Large intestine (tissue), 3 donors: ENCODE data around the gene COL20A1. TPM values are rescaled to one million over a fixed set of nuclear protein-coding genes. Genes with fewer than 3 reads are reported as not detected.

Experiments
- DNase-seq, 2 donors: peaks; one replicate each; pipeline versions ENCODE4 v3.0.0 to v3.0.0-alpha.2; 2013
- H3K27ac ChIP-seq: one replicate; pipeline ENCODE4 v1.5.1; 2013; ENCODE audit warnings: low read length
- H3K27me3 ChIP-seq: 2 replicates; pipeline ENCODE4 v1.6.1; 2013; ENCODE audit warnings: low read length; ENCODE audit not compliant: control insufficient read depth, insufficient read depth
- H3K36me3 ChIP-seq: 2 replicates; pipeline ENCODE4 v1.6.1; 2013; ENCODE audit warnings: low read length; ENCODE audit not compliant: control insufficient read depth, insufficient read depth
- H3K4me1 ChIP-seq: one replicate; pipeline ENCODE4 v1.6.1; 2013; ENCODE audit warnings: low read length; ENCODE audit not compliant: control insufficient read depth, insufficient read depth
- H3K4me3 ChIP-seq: one replicate; pipeline ENCODE4 v1.5.1; 2013; ENCODE audit warnings: low read length
- H3K9me3 ChIP-seq: one replicate; pipeline ENCODE4 v1.6.1; 2013; ENCODE audit warnings: mild to moderate bottlenecking, low read depth, low read length, moderate library complexity; ENCODE audit not compliant: control insufficient read depth
- WGBS: methylation state at CpG from one replicate; pipeline ENCODE4 v1.1.5; 2013; ENCODE audit warnings: low lambda C conversion rate; ENCODE audit not compliant: insufficient coverage; 5-methylcytosine and 5-hydroxymethylcytosine counted together
- polyA plus RNA-seq: library from polyadenylated mRNA; unstranded; fragments of 120-200 nt; gene quantifications from one replicate; pipeline ENCODE4 v1.2.1, GENCODE V29; 2013

The COL20A1 gene
- polyA plus RNA-seq, 1 donor: 7.2 TPM

DNA sequence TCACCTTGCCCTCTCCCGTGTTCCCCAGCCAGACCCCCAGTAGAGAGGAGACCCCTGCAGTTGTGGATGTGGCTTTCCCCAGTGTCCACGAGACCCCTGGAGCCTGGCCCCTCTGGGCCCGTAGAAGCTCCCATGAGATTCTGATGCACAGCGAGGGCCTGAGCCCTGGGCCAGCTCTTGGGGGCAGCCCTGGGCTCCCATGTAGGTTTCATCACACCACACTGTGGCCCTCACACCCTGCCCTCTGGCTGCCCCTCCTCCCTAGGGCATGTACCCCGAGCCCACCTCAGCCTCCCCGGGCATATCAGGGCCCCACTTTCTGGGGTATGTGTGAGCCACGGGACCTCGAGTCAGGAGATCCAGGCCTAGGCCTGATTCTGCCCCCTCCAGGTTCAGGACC, 75.2 kb downstream of the COL20A1 start:
- peaks cover 1% of the 10 kb centered on the region for H3K27me3 ChIP-seq
- no peaks in the 10 kb centered on the region for H3K9me3 ChIP-seq
- H3K36me3 ChIP-seq: no peaks in the 10 kb centered on the region
- H3K4me1 ChIP-seq: peaks cover 6% of the 10 kb centered on the region
- no peak overlapping the region for H3K4me3 ChIP-seq
- H3K27ac ChIP-seq: no peak overlapping the region
- no peak for DNase-seq
- no CpG with 5 or more reads among the region's 8 CpGs for WGBS

GRCh38 chr20:63369024-63369530, 76.1 kb downstream of the COL20A1 start:
- Histone ChIP-seq H3K27ac (no peak overlapping the region), H3K27me3 (no peaks in the 10 kb centered on the region)
- WGBS: no CpG with 5 or more reads among the region's 10 CpGs

GRCh38 chr20:63369724-63370617, 77.0 kb downstream of the COL20A1 start:
- no peaks in the 10 kb centered on the region for H3K27me3 ChIP-seq
- no peak overlapping the region for H3K27ac ChIP-seq
- no peak overlapping the region for H3K4me3 ChIP-seq
- no peaks in the 10 kb centered on the region for H3K36me3 ChIP-seq
- peaks cover 22% of the 10 kb centered on the region for H3K4me1 ChIP-seq
- no peaks in the 10 kb centered on the region for H3K9me3 ChIP-seq
- WGBS: no CpG with 5 or more reads among the region's 24 CpGs
- no peak for DNase-seq

More at GRCh38 chr20:63369024-63369530, 76.1 kb downstream of the COL20A1 start:
- no peaks in the 10 kb centered on the region for H3K36me3 ChIP-seq
- DNase-seq: no peak
- no peaks in the 10 kb centered on the region for H3K9me3 ChIP-seq
- H3K4me1 ChIP-seq: peaks cover 14% of the 10 kb centered on the region
- no peak overlapping the region for H3K4me3 ChIP-seq

DNA sequence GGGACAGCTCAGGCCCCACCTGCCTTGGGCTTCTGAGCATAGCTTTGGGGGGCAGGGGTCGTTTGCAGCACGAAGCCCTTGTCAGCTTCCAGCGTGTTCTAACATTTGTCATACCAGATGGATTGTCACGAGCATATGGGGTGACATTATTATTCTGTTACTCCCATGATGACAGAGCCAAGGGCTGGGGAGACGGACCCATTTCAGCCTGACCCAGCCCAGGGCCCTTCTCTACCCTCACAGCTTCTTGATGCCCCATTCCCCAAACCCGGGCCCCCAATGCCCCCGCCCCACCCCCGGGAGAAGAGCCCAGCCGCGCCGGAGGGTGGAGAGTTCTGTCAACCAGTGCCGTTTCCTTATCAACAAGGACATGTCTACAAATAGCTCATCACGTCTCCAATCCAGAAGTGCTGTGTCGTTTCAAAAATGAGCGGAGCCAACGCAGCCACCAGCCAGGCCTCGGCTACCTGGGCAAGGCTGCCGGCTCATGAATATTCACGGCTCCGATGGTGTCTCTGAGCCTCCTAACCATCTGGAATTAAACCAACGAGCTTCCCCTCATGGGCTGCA, 77.7 kb downstream of the COL20A1 start:
- Histone ChIP-seq H3K27ac (no peak overlapping the region), H3K4me3 (no peak overlapping the region), H3K4me1 (peaks cover 25% of the 10 kb centered on the region), H3K27me3 (no peaks in the 10 kb centered on the region), H3K36me3 (no peaks in the 10 kb centered on the region), H3K9me3 (no peaks in the 10 kb centered on the region)
- DNase-seq: peak in 1 of 2 donors; percentile 27
- no CpG with 5 or more reads among the region's 21 CpGs for WGBS

GRCh38 chr20:63371291-63371865, 78.4 kb downstream of the COL20A1 start:
- H3K9me3 ChIP-seq: no peaks in the 10 kb centered on the region
- peaks cover 25% of the 10 kb centered on the region for H3K4me1 ChIP-seq
- H3K36me3 ChIP-seq: no peaks in the 10 kb centered on the region
- H3K27ac ChIP-seq: no peak overlapping the region
- no CpG with 5 or more reads among the region's 28 CpGs for WGBS
- no peaks in the 10 kb centered on the region for H3K27me3 ChIP-seq
- no peak overlapping the region for H3K4me3 ChIP-seq
- DNase-seq: no peak

DNA sequence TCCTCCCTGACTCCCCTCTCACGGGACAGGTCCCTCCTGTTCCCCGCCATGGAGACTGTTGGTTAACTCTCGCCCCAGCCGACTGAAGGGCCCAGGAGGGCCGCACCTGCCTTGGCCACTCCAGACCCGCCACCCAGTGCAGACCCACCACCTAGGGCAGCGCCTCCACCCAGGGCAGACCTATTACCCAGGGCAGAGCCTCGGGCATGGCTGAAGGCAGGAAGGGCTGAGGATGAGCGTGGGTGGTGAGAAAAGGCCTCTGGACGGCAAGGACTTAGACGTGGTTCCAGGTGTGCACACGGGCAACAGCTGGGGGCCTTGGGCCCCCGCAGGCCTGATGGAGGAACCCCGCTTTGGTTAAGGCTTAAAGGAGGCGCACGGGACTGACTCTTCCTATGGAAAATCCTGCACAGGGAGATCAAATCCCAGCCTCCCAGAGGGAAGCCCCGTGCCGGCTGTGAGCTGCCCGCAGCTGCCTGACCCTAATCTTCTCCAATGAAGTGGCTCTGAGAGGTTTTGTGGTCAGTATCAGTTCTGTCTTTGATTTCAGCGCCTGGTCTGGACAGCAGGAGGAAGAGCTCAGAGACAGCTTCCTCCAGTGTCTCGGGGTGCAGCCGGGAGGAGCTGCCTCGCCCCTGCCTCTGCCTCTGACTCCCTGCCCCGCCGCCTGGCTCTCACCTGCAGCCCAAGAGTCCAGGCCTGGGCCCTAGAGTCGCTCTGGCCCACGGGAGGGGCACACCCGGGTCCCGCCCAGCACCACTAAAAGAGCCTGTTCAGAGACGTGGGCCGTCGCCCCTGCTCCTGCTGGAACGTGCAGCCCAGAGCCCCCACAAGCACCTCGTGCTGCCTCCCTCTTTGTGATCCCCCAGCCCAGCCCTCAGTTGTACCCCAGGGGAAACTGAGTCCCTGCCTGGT, 80.2 kb downstream of the COL20A1 start:
- H3K4me3 ChIP-seq: no peak overlapping the region
- no peaks in the 10 kb centered on the region for H3K9me3 ChIP-seq
- DNase-seq: no peak
- no peak overlapping the region for H3K27ac ChIP-seq
- peaks cover 12% of the 10 kb centered on the region for H3K27me3 ChIP-seq
- no peaks in the 10 kb centered on the region for H3K36me3 ChIP-seq
- peaks cover 41% of the 10 kb centered on the region for H3K4me1 ChIP-seq
- no CpG with 5 or more reads among the region's 34 CpGs for WGBS

DNA sequence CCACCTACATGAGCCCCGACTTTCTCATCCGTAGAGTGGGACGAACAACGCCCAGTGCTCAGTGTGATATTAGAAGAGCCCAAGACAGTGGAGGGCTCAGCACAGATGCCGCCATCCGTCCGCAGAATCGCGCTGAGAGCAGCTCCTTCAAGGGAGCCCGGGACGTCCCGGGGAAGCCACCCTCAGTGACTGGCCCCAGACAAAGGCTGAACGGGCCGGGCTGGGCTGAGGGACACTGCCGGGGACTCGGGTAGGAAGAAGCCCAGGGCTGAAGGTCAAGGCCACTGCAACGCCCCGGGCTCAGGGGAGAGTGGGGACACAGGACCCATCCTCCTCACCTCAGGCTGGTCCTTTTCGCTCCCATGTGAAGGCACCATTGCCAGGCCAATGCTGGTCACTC, 81.0 kb downstream of the COL20A1 start:
- H3K27ac ChIP-seq: no peak overlapping the region
- no CpG with 5 or more reads among the region's 19 CpGs for WGBS
- peaks cover 41% of the 10 kb centered on the region for H3K4me1 ChIP-seq
- peaks cover 17% of the 10 kb centered on the region for H3K27me3 ChIP-seq
- H3K36me3 ChIP-seq: no peaks in the 10 kb centered on the region
- no peak overlapping the region for H3K4me3 ChIP-seq
- no peaks in the 10 kb centered on the region for H3K9me3 ChIP-seq
- DNase-seq: no peak

DNA sequence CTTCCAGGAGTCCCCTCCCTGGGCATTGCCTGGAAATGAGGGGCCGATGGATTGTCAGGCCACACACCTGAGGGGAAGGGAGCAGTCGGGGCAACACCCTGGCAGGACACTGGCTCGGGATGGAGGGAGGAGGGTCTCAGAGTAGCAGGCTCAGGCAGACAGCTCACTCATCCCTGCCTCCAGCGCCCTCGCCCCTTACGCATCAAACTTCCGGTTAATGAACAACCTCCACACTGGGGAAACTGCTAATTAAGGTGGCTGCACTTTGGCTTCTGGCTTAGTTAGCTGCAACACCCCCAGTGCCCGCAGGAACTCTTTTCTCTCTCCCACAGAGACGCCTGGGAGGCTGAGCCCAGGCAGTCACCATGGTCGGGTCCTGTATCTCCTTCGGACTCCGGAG, 81.5 kb downstream of the COL20A1 start:
- WGBS: no CpG with 5 or more reads among the region's 12 CpGs
- H3K36me3 ChIP-seq: no peaks in the 10 kb centered on the region
- no peaks in the 10 kb centered on the region for H3K9me3 ChIP-seq
- H3K4me3 ChIP-seq: no peak overlapping the region
- H3K27ac ChIP-seq: no peak overlapping the region
- H3K4me1 ChIP-seq: peaks cover 41% of the 10 kb centered on the region
- peaks cover 17% of the 10 kb centered on the region for H3K27me3 ChIP-seq
- DNase-seq: peak; percentile 65 to 82

DNA sequence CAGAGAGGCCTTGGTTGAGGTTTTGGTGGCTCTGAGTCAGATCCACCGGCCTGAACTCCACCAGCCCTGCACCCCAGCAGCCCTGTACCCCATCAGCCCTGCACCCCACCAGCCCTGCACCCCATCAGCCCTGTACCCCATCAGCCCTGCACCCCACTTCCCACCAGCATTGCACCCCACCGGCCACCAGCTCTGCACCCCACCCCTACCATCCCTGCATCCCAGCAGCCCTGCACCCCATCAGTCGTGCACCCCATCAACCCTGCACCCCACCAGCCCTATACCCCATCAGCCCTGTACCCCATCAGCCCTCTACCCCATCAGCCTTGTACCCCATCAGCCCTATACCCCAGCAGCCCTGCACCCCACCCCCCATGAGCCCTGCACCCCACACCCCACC, 82.5 kb downstream of the COL20A1 start:
- Histone ChIP-seq H3K9me3 (no peaks in the 10 kb centered on the region), H3K27ac (no peak overlapping the region), H3K4me1 (peaks cover 37% of the 10 kb centered on the region), H3K27me3 (peaks cover 17% of the 10 kb centered on the region), H3K4me3 (no peak overlapping the region), H3K36me3 (no peaks in the 10 kb centered on the region)
- no CpG with 5 or more reads among the region's 3 CpGs for WGBS
- DNase-seq: no peak
